ENCODE data around the gene TLN1.

TLN1 gene

DNA sequence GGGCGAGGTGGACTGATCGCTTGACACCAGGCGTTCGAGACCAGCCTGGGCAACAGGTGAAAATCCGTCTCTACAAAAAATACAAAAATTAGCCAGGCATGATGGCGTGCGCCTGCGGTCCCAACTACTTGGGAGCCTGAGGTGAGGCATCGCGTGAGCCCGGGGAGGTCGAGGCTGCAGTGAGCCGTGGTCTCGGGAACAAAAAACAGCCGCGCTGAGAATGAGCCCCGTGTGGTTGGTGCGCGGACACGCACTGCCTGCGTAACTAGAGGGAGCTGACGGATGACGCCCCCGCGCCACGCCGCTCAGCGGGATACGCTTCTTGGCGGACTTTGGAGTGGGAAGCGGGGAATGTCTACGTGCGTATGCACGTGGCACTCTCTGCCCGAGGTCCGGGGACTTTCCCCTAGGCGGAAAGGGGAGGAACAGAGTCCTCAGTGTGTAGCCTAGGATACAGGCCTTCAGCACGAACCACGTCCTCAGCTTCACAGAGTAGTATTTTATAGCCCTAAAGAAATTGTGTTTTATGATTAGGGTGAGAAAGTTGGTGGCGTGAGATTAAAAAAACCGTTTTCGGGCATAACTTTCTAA is 74.4 kb downstream of the TLN1 start, which contains the start of gene RMRP (continued):
- TF ChIP-seq ZNF792 (tag by site-specific recombination; IDR thresholded peaks at IDR 0.05) = peak; percentile 83
- peak; percentile 70; the same call in 1 of the 2 replicates for TF ChIP-seq ZNF843 (tag by site-specific recombination; IDR thresholded peaks at IDR 0.05)
- no peak for TF ChIP-seq ZFP3 (tag by site-specific recombination; IDR thresholded peaks at IDR 0.05; ENCODE audit: low read depth)
- TF ChIP-seq ZNF266 (tag by site-specific recombination; IDR thresholded peaks at IDR 0.05; ENCODE audit: low read depth) = no peak
- TF ChIP-seq ZNF510 (tag by site-specific recombination; IDR thresholded peaks at IDR 0.05; ENCODE audit: insufficient replicate concordance) = no peak
- TF ChIP-seq ZNF248 (tag by site-specific recombination; IDR thresholded peaks at IDR 0.05) = no peak
- TF ChIP-seq, protein P1, sequence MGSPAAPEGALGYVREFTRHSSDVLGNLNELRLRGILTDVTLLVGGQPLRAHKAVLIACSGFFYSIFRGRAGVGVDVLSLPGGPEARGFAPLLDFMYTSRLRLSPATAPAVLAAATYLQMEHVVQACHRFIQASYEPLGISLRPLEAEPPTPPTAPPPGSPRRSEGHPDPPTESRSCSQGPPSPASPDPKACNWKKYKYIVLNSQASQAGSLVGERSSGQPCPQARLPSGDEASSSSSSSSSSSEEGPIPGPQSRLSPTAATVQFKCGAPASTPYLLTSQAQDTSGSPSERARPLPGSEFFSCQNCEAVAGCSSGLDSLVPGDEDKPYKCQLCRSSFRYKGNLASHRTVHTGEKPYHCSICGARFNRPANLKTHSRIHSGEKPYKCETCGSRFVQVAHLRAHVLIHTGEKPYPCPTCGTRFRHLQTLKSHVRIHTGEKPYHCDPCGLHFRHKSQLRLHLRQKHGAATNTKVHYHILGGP (tag by site-specific recombination; IDR thresholded peaks at IDR 0.05) = no peak
- no peak; the same call in 1 of the 2 replicates for TF ChIP-seq FEZF1 (tag by site-specific recombination; IDR thresholded peaks at IDR 0.05)
- no peak for TF ChIP-seq ZNF791 (tag by site-specific recombination; IDR thresholded peaks at IDR 0.05)
- TF ChIP-seq, protein P2, sequence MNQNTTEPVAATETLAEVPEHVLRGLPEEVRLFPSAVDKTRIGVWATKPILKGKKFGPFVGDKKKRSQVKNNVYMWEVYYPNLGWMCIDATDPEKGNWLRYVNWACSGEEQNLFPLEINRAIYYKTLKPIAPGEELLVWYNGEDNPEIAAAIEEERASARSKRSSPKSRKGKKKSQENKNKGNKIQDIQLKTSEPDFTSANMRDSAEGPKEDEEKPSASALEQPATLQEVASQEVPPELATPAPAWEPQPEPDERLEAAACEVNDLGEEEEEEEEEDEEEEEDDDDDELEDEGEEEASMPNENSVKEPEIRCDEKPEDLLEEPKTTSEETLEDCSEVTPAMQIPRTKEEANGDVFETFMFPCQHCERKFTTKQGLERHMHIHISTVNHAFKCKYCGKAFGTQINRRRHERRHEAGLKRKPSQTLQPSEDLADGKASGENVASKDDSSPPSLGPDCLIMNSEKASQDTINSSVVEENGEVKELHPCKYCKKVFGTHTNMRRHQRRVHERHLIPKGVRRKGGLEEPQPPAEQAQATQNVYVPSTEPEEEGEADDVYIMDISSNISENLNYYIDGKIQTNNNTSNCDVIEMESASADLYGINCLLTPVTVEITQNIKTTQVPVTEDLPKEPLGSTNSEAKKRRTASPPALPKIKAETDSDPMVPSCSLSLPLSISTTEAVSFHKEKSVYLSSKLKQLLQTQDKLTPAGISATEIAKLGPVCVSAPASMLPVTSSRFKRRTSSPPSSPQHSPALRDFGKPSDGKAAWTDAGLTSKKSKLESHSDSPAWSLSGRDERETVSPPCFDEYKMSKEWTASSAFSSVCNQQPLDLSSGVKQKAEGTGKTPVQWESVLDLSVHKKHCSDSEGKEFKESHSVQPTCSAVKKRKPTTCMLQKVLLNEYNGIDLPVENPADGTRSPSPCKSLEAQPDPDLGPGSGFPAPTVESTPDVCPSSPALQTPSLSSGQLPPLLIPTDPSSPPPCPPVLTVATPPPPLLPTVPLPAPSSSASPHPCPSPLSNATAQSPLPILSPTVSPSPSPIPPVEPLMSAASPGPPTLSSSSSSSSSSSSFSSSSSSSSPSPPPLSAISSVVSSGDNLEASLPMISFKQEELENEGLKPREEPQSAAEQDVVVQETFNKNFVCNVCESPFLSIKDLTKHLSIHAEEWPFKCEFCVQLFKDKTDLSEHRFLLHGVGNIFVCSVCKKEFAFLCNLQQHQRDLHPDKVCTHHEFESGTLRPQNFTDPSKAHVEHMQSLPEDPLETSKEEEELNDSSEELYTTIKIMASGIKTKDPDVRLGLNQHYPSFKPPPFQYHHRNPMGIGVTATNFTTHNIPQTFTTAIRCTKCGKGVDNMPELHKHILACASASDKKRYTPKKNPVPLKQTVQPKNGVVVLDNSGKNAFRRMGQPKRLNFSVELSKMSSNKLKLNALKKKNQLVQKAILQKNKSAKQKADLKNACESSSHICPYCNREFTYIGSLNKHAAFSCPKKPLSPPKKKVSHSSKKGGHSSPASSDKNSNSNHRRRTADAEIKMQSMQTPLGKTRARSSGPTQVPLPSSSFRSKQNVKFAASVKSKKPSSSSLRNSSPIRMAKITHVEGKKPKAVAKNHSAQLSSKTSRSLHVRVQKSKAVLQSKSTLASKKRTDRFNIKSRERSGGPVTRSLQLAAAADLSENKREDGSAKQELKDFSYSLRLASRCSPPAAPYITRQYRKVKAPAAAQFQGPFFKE (tag by site-specific recombination; IDR thresholded peaks at IDR 0.05; ENCODE audit: borderline replicate concordance) = no peak
- TF ChIP-seq ZFP69B (tag by site-specific recombination; IDR thresholded peaks at IDR 0.05) = peak; percentile 86
- TF ChIP-seq ZNF169 (tag by site-specific recombination; IDR thresholded peaks at IDR 0.05) = no peak
- TF ChIP-seq ZNF629 (tag by site-specific recombination; IDR thresholded peaks at IDR 0.05) = peak; percentile 94
- TF ChIP-seq, protein P3, sequence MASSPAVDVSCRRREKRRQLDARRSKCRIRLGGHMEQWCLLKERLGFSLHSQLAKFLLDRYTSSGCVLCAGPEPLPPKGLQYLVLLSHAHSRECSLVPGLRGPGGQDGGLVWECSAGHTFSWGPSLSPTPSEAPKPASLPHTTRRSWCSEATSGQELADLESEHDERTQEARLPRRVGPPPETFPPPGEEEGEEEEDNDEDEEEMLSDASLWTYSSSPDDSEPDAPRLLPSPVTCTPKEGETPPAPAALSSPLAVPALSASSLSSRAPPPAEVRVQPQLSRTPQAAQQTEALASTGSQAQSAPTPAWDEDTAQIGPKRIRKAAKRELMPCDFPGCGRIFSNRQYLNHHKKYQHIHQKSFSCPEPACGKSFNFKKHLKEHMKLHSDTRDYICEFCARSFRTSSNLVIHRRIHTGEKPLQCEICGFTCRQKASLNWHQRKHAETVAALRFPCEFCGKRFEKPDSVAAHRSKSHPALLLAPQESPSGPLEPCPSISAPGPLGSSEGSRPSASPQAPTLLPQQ (tag by site-specific recombination; IDR thresholded peaks at IDR 0.05) = peak; percentile 89
- TF ChIP-seq RBAK (tag by site-specific recombination; IDR thresholded peaks at IDR 0.05) = no peak
- TF ChIP-seq, protein P4, sequence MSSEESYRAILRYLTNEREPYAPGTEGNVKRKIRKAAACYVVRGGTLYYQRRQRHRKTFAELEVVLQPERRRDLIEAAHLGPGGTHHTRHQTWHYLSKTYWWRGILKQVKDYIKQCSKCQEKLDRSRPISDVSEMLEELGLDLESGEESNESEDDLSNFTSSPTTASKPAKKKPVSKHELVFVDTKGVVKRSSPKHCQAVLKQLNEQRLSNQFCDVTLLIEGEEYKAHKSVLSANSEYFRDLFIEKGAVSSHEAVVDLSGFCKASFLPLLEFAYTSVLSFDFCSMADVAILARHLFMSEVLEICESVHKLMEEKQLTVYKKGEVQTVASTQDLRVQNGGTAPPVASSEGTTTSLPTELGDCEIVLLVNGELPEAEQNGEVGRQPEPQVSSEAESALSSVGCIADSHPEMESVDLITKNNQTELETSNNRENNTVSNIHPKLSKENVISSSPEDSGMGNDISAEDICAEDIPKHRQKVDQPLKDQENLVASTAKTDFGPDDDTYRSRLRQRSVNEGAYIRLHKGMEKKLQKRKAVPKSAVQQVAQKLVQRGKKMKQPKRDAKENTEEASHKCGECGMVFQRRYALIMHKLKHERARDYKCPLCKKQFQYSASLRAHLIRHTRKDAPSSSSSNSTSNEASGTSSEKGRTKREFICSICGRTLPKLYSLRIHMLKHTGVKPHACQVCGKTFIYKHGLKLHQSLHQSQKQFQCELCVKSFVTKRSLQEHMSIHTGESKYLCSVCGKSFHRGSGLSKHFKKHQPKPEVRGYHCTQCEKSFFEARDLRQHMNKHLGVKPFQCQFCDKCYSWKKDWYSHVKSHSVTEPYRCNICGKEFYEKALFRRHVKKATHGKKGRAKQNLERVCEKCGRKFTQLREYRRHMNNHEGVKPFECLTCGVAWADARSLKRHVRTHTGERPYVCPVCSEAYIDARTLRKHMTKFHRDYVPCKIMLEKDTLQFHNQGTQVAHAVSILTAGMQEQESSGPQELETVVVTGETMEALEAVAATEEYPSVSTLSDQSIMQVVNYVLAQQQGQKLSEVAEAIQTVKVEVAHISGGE (tag by site-specific recombination; conservative IDR thresholded peaks at IDR 0.05; ENCODE audit: low read depth) = peak; percentile 63
- no peak for TF ChIP-seq ZNF555 (tag by site-specific recombination; conservative IDR thresholded peaks at IDR 0.05)
- peak; percentile 83 for TF ChIP-seq SP3 (tag by site-specific recombination; IDR thresholded peaks at IDR 0.05)
- TF ChIP-seq ZNF600 (tag by site-specific recombination; IDR thresholded peaks at IDR 0.05) = peak; percentile 94
- peak; percentile 91 for TF ChIP-seq ZFP37 (tag by site-specific recombination; IDR thresholded peaks at IDR 0.05)
- TF ChIP-seq, protein P5, sequence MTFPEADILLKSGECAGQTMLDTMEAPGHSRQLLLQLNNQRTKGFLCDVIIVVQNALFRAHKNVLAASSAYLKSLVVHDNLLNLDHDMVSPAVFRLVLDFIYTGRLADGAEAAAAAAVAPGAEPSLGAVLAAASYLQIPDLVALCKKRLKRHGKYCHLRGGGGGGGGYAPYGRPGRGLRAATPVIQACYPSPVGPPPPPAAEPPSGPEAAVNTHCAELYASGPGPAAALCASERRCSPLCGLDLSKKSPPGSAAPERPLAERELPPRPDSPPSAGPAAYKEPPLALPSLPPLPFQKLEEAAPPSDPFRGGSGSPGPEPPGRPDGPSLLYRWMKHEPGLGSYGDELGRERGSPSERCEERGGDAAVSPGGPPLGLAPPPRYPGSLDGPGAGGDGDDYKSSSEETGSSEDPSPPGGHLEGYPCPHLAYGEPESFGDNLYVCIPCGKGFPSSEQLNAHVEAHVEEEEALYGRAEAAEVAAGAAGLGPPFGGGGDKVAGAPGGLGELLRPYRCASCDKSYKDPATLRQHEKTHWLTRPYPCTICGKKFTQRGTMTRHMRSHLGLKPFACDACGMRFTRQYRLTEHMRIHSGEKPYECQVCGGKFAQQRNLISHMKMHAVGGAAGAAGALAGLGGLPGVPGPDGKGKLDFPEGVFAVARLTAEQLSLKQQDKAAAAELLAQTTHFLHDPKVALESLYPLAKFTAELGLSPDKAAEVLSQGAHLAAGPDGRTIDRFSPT (tag by site-specific recombination; IDR thresholded peaks at IDR 0.05) = peak; percentile 86
- TF ChIP-seq ZNF777 (tag by site-specific recombination; IDR thresholded peaks at IDR 0.05; ENCODE audit: borderline replicate concordance) = no peak
- TF ChIP-seq ZNF549 (tag by site-specific recombination; IDR thresholded peaks at IDR 0.05) = no peak
- no peak for TF ChIP-seq ZFP41 (tag by site-specific recombination; IDR thresholded peaks at IDR 0.05; ENCODE audit: borderline replicate concordance)
- TF ChIP-seq, protein P6, sequence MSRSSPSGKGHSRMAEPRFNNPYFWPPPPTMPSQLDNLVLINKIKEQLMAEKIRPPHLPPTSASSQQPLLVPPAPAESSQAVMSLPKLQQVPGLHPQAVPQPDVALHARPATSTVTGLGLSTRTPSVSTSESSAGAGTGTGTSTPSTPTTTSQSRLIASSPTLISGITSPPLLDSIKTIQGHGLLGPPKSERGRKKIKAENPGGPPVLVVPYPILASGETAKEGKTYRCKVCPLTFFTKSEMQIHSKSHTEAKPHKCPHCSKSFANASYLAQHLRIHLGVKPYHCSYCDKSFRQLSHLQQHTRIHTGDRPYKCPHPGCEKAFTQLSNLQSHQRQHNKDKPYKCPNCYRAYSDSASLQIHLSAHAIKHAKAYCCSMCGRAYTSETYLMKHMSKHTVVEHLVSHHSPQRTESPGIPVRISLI (tag by site-specific recombination; IDR thresholded peaks at IDR 0.05) = no peak
